Measurements from ENCODE around the gene SLC66A2. TPM values are rescaled to one million over a fixed set of nuclear protein-coding genes. Genes with fewer than 3 reads are reported as not detected.

Gene SLC66A2
- total RNA-seq, 1 donor from 2014 or later, result 34.4 TPM

DNA sequence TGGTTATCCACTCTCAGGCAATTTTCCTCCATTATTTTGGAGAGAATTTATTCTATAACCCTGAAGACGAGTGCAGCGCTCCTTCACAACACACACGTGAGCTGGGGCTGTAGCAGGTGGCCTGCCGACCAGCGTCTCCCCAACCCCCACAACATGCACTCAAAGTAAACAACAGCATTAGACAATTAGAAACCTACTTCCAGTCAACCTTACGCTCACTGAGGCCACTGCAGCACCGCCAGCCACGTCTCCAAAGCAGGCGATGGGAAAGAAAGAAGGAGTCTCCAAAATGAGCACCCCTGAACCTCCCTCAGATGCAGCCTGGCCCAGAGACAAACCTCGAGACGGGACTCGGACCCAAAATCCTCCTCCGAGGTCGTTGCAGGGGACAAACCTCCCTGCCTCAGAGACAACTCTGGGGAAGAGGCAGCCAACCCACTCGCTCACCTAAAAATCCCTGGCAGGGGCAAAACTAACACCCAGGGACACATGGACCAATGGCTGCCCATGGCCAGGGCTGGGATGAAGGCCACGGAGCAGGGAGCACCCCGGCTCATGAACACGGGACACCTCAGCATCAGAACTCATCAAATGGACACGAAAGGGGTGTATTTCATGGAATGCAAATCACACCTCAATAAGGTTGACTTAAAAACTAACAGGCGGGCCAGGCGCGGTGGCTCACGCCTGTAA, 2.6 kb downstream of the SLC66A2 start:
- peaks cover 3% of the 10 kb centered on the region for H3K36me3 Mint-ChIP-seq
- DNase-seq (ENCODE audit: low spot score in 2 of 2, unreplicated experiment in 2 of 2), result no peak
- H3K9me3 Mint-ChIP-seq, result no peaks in the 10 kb centered on the region
- TF ChIP-seq, protein P1, sequence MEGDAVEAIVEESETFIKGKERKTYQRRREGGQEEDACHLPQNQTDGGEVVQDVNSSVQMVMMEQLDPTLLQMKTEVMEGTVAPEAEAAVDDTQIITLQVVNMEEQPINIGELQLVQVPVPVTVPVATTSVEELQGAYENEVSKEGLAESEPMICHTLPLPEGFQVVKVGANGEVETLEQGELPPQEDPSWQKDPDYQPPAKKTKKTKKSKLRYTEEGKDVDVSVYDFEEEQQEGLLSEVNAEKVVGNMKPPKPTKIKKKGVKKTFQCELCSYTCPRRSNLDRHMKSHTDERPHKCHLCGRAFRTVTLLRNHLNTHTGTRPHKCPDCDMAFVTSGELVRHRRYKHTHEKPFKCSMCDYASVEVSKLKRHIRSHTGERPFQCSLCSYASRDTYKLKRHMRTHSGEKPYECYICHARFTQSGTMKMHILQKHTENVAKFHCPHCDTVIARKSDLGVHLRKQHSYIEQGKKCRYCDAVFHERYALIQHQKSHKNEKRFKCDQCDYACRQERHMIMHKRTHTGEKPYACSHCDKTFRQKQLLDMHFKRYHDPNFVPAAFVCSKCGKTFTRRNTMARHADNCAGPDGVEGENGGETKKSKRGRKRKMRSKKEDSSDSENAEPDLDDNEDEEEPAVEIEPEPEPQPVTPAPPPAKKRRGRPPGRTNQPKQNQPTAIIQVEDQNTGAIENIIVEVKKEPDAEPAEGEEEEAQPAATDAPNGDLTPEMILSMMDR (IDR thresholded peaks at IDR 0.05; ENCODE audit: unreplicated experiment), result no peak
- peaks cover 6% of the 10 kb centered on the region for H3K27me3 Mint-ChIP-seq (ENCODE audit: low read depth)
- H3K4me1 Mint-ChIP-seq, result peaks cover 16% of the 10 kb centered on the region
- peak overlapping the region; percentile 75 for H3K4me3 Mint-ChIP-seq
- no peak overlapping the region for H3K27ac Mint-ChIP-seq

DNA sequence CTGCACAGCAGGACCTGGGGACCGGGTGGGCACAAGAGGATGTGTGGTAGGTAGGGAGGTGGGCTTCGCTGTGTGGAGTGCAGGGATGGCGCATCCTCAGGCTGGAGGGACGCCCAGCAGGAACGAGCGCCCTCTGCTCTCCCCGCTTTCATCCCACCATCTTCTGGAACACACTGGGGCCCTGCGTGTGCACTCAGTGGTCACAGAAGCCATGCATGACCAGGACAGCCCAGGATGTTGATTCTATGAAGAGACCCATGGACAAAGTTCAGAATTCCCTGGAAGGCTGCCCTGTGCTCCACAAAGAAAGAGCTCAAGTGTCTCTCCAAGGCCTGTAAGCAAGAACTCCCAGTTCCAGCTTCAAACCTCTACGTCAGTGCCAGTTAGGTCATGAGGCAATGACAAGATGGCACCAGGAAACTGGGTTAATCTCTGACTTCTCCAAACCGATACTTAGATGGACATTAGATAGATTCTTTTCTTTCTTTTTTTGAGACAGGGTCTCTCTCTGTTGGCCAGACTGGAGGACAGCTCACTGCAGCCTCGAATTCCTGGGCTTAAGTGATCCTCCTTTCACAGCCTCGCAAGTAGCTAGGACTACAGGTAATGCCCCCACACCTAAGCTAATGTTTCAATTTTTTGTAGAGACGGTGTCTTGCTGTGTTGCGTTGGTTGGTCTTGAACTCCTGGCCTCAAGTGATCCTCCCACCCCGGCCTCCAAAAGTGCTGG, 3.4 kb downstream of the SLC66A2 start:
- Mint-ChIP-seq H3K27ac (no peak overlapping the region), H3K27me3 (ENCODE audit: low read depth) (peaks cover 2% of the 10 kb centered on the region), H3K36me3 (peaks cover 5% of the 10 kb centered on the region), H3K4me1 (peaks cover 16% of the 10 kb centered on the region), H3K4me3 (no peak overlapping the region), H3K9me3 (no peaks in the 10 kb centered on the region)
- TF ChIP-seq, protein P1 (IDR thresholded peaks at IDR 0.05; ENCODE audit: unreplicated experiment), result no peak
- no peak for DNase-seq (ENCODE audit: low spot score in 2 of 2, unreplicated experiment in 2 of 2)

DNA sequence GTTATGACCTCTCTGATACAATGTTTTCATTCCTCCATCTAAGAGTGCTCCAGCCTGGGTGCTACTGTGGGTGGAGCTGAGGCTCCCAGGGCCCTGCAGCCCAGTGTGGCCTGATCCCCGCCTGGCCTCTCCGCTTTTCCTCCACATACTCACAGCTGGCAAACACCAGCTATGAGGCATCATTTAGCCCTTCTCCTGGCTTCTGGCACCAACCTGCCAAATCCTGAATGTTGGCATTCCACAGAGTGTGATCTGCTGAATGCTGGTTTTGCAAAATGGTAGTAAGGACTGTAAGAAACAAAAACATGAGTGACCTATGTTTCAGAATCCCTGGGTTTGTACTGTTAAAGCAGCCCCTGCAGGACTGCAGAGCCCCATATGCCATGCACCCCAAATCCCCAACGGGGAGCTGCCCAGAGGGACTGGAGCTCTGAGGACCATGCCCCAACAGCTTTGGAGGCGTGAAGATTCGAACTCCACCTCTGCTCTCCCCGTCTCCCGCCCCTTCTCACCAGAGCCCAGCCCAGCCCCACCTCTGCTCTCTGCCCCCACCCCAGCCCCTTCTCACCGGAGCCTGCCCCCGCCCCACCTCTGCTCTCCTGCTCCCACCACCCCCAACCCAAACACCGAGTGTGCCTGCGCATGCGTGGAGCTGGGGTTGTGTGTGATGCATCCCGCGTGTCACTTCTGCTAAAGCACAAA, 4.2 kb downstream of the SLC66A2 start:
- Mint-ChIP-seq H3K27ac (no peak overlapping the region), H3K36me3 (peaks cover 9% of the 10 kb centered on the region), H3K4me3 (no peak overlapping the region), H3K27me3 (ENCODE audit: low read depth) (no peaks in the 10 kb centered on the region), H3K9me3 (no peaks in the 10 kb centered on the region), H3K4me1 (peaks cover 16% of the 10 kb centered on the region)
- TF ChIP-seq, protein P1 (IDR thresholded peaks at IDR 0.05; ENCODE audit: unreplicated experiment), result no peak
- DNase-seq (ENCODE audit: low spot score in 2 of 2, unreplicated experiment in 2 of 2), result no peak

DNA sequence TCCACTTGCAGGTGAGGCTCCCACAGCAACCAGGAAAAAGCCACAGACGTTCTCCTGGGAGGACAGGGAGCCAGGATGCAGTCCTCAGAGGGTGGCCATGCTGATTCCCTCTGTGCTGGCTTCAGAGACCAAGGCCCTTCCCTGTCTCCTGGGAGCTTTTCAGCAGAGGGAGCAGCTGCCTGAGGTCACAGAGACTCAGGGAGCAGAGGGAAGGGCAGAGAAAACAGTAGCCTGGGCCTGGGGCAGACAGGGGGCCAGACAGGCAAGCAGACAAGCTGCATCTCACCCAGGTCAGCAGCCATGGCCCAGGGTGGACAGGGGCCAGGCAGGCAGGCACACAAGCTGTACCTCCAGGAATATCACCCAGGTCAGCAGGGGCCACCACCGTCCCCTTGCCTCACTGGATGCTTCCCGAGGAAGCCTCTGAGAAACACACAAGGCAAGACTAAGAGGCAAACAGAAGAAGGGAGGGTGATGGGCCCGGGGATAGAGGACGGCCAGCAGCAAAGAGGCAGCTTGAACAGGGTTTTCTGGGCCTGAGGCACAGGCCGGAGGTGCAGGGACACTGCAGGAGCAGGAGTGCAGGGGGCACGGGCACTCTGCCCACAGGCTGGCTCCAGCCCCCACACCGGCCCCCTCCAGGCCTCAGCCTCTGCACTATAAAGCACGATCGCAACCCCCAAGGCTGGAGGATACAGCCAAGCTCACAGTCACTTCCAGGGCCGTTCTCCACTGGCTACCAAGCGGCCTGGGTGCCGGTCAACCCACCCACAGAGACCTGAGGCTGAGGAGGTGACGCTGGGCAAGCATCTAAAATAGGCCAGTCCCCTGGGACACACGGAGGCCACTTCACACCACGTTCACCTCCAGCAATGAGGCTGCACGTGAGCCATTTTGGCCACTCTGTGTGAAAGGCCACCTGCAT, 6.1 kb downstream of the SLC66A2 start:
- H3K27ac Mint-ChIP-seq, result no peak overlapping the region

More for the DNA sequence above, 6.1 kb downstream of the SLC66A2 start:
- no peak for DNase-seq (ENCODE audit: low spot score in 2 of 2, unreplicated experiment in 2 of 2)
- Mint-ChIP-seq H3K4me3 (no peak overlapping the region), H3K4me1 (peaks cover 13% of the 10 kb centered on the region), H3K27me3 (ENCODE audit: low read depth) (no peaks in the 10 kb centered on the region), H3K36me3 (peaks cover 12% of the 10 kb centered on the region), H3K9me3 (no peaks in the 10 kb centered on the region)
- TF ChIP-seq, protein P1 (IDR thresholded peaks at IDR 0.05; ENCODE audit: unreplicated experiment), result no peak

Data from mesothelial cell of epicardium (in vitro differentiated cells).